Measurements from ENCODE around the gene AMPD3.

Gene AMPD3

DNA sequence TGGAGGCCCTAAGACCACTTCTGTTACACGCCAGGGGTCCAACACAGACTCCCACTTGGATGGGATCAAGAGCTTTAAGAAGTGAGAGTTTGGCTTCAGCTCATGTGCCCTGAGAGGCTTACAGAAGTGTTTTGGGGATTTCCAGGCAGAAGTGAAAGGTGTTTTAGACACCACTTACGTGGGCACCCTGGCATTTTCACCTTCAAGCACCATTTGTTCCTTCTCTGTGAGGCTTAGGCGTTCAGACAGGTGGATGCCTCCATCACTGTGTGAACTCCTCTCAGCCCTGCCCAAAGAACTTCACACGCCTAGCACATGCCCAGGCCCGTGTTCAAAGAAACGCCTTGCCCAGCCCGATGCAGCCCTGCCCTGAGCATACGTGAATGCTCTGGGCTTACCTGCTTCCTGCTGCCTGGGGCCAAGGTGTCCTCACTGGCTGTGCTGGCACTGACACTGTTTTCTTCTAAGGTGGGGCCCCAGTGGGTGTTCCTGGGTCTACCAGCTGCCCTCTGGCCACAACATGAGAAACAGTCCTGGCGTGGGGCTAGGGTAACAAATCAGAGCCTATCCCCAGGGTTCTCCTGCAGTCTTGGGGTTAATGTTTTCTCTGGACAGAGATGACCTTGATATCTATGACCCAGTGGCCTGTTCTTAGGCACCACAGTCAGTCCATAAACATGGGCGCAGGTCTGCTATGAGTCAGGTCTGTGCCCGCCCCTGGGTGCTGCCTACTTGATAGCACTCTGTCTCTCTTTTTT is 34.0 kb downstream of the AMPD3 start:
- no peak for DNase-seq

DNA sequence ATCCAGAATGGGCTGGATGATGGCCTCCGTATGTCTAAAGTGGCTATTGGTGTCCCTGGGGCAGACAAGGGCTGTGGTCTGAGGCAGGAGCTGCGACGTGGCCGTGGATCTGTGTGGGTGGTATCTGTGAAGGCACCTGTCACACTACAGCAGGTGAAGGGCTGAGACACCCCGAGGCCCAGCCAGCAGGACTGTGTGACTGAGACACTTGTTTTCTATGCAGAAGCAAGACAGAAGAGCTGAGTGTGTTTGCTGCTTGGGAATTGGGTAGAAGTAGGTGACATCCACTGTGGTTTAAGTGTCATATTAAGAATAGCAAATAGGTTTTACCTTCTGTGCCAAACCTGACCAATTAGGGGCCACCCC is 35.0 kb downstream of the AMPD3 start:
- DNase-seq = no peak

DNA sequence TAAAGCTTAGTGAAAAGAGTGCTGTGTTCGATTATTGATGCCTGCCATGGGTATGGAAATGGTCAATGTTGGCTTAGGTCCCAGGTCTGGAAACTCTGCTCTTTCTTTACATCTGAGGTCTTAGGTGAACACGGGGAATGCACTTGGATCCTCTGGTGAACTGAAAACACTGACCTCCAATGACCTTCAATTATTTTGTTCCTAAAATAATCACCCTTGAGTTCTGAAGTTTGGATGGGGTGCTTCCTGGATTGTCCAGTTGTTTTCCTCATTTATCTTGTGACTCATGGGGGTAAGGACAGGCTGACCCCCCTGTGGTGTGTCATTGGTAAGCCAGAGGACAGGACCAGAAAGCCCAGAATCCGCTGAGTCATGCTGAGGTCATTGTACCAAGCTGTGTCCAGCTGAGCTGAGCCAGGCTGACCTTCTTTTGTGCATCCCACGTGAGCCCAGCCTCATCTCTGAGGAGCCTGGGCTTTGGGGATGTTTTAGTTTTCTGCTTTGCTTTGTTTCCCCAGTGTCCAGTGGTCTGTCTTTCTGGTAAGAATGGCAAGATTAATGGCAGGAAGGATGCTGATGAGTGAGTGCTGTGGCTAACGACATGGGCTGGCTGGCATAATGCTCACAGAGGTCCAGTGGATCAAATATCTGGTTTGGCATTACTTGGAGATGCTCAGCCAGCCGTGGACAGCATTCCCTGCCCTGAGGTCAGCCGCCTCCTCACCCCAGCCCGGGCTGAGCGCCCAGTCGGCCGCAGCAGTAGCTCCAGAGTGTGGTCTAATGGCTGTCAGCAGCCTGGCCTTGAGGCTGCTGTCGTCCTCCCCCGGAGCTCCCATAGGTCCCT is 35.6 kb downstream of the AMPD3 start:
- DNase-seq = peak; percentile 73

DNA sequence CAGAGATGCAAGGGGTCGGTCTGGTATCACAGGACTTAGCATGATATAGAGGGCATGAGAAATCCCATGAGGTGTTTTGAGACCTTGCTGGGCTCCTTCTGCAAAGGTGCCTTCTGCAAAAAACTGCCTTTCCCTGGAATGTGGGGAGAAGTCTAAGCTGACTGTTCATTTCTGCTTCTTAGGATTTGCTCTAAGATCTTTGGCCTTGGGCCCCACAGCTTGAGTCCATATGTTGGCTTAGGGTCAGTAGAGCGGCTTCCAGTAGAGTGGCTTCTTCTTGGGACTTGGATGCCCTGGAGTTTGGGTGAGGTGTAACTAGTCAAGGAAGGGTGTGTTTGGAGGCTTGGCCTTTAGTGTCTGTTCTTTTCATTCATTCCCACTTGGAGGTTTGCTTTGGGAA is 37.0 kb downstream of the AMPD3 start:
- DNase-seq = no peak

DNA sequence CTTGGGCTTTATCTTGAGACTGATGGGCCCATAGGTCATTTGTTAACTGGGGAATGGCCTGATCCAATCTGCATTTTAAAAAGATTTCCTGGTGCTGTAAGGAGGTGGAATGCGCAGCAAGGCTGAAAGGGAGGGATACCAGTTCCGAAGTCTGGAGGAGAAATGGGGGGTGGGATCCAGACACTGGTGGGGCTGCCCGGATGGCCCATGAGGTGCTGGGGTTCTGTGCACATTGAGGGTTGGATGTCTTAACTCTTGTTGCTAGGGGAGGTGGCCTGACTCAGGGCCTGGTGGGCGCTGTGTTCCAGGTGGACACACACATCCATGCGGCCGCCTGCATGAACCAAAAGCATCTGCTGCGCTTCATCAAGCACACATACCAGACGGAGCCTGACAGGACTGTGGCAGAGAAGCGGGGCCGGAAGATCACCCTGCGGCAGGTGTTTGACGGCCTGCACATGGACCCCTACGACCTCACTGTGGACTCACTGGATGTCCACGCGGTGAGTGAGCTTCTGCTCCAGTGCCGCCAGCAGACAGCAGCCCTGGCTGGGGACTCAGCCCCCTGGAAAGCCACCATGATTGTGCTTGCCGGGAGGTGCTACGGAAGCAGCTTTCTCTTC is 38.1 kb downstream of the AMPD3 start:
- no peak for DNase-seq

DNA sequence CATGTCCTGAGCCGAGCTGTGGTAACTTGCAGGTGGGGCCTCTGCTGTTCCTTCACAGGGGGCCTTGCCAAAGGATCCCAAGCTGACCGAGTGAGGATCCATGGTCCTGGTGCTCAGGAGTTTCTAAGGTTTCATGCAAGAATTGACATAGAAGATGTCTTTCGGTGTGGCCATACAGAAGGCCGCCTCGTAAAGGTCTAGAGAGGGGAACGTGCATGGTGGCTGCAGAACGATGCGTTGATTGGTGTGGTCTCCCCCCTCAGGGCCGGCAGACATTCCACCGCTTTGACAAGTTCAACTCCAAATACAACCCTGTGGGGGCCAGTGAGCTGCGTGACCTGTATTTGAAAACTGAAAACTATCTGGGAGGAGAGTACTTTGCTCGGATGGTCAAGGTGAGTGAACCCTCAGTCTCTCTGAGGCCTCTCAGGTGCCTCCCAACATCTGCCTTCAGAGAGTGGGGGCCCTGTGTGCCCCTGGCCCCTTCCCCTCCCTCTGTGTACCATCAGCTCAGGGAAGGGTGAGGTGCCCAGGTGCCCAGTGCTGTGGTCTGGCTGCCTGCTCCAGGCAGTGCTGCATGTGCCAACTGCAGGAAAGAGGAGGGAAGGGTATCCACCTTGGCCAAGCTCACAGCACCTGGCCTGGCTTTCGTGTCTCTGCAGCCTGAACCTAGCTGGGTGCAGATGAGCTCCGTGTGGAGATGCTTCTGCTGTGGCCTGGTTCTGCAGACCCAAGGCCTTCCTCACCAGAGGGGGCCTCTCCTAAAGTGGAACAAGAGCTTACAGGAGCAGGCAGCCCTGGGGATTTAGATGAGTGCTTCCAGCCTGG is 39.8 kb downstream of the AMPD3 start:
- DNase-seq = no peak

DNA sequence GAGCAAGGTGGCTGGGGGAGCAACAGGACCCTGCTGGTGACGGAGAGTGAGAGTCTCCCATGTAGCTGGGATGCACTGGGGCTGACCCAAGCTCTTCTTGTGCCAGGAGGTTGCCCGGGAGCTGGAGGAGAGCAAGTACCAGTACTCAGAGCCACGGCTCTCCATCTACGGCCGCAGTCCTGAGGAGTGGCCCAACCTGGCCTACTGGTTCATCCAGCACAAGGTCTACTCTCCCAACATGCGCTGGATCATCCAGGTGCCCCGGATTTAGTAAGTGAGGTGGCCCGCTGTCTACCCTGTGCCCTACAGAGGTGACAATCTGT is 40.4 kb downstream of the AMPD3 start:
- no peak for DNase-seq

DNA sequence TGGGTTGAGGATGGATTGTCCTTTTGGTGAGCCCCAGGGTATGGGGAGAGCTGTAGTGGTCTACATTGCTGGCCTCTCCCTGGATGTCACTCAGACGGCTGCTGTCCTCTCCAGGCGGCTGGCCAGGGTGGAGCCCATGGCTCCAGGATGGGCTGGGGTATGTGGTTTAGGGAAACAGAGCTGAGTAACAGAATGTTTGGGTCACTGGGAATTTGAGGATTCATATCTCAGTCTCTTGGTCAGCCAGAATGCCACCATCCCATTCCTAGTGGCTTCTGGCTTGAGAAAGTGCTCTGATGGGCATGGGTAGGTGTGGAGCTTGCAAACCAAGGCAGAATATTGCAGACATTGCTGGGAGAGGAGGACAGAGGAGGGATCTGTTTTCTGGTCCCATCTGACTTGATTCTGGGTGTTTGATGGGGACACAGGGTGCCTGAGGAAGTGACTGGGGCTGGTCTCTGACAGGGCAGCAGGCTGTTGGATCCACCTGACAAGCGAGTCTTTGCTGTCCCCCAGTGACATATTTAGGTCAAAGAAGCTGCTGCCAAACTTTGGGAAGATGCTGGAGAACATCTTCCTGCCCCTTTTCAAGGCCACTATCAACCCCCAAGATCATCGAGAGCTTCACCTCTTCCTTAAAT is 41.4 kb downstream of the AMPD3 start:
- no peak for DNase-seq

DNA sequence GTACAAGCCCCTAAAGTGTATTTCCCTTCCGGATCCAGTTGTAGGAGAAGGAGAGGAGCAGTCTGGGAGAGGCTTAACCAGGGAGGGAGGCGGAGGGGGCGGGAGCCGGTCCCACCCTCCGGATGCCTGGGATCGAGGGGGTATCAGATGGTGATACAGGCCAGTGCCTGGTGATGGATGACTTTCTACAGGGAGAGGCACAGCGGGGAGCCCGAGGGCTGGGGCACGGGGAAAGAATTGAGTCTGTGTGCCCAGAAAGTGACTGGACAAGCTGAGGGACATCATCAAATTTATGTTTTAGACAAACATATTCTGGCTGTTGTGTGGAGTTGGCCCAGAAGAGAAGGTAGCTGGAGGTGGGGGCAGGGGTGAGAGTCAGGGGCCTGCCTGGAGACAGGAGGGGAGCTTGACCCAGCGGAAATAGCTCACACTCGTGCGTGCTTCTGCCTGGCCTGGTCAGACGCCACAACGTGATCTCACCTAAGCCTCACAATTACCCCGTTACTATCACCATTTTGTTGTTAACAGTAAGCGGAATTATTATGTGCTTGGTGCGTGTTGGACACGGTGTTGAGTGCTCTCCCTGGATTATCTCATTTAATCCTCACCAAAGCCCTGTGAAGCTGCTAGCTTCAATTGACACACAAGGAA is 42.4 kb downstream of the AMPD3 start:
- no peak for DNase-seq

DNA sequence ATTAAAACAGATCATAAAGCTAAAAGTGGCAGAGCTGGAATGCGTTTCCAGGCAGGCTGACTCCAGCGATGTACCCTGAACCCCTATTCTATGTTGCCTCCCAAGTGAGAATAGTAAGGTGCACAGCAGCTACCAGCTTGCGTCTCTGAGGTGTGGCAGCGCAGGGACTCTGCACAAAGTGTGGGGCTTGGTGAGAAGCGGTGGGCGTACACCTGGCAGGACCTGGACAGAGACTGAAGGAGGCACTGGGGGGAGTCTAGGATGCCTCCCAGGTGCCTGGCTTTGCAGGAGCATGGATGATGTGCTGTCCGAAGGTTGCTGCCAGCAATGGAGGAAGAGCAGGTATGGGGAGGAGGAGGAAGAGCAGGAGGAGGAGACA is 42.9 kb downstream of the AMPD3 start:
- no peak for DNase-seq

DNA sequence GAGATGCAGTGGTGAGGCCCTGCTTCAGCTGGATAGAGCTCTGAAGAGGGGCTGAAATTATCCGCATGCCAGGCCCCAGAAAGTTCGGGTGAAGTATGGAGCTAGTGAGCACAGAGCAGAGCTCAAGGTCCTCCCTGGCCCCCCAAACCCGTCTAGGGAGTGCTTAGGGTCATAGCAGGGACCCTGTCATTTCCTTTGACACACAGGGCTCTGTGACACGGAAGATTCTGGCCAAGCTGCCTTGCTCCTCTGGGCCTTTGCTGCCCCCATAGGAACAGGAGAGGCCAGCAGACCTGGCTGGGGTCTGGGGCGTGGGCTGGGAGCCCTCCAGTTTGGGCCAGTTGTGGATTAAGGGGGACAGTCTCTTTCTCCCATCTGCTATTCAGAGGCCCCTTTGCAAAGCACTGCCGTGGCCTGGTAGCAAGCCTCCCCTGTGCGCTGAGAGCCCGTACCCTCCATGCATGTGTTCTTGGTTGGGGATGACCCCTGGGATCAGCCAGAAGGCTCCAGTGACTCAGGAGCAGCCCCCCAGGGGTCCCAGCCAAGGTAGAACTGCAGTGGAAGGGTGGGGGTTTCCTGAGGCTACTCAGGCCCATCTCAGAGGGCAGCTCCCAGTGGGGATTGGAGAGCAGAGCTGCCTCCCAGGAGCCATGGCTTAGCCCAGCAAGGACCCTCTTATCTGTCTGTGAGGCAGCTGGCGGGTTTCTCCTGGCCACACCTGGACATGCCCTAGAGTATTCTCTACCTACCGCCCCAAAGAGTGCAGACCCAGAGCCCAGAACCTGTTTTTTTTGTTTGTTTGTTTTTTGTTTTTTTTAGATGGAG is 43.6 kb downstream of the AMPD3 start:
- DNase-seq = no peak

DNA sequence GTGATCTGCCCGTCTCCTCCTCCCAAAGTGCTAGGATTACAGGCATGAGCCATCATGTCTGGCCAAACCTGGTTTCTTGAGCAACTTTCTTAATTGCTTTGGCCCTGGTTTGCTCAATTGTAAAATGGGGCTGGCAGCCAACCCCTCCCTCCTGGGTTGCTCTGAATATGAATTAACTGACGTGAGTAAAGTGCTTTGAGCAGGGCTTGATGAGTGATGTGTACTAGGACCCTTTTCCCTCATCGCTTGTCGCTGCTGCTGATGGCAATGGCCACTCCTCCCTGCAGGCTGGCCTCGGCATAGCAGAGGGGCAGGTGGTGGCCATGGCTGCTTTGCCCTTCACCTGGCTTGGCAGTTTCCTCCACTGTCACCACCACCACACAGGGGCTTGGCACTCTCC is 44.4 kb downstream of the AMPD3 start:
- no peak for DNase-seq

DNA sequence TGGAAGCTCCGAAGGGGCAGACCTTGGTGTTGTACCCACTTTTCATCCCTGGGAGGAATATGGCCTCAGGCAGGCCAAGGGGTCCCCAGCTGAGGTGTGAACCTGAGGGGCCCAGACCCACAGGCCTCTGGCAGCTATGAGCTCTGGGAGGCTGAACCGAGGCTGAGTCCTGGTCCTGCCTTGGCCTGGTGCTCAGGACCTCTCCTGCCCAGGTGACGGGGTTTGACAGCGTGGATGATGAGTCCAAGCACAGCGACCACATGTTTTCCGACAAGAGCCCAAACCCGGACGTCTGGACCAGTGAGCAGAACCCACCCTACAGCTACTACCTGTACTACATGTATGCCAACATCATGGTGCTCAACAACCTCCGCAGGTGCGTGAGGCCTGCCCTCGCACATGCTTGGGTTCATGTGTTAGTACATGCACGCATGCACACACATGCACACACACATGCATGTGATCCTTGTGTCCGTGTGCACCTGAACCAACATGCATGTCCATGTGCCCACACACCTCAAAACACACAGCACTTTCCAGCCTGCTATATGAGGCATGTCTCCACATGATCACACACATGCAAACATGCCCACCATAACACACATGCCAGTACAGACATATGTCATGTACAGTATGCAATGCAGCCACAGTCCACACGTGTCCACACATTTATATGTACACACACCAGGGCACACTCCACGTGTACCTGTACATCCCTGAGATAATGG is 45.0 kb downstream of the AMPD3 start:
- no peak for DNase-seq

DNA sequence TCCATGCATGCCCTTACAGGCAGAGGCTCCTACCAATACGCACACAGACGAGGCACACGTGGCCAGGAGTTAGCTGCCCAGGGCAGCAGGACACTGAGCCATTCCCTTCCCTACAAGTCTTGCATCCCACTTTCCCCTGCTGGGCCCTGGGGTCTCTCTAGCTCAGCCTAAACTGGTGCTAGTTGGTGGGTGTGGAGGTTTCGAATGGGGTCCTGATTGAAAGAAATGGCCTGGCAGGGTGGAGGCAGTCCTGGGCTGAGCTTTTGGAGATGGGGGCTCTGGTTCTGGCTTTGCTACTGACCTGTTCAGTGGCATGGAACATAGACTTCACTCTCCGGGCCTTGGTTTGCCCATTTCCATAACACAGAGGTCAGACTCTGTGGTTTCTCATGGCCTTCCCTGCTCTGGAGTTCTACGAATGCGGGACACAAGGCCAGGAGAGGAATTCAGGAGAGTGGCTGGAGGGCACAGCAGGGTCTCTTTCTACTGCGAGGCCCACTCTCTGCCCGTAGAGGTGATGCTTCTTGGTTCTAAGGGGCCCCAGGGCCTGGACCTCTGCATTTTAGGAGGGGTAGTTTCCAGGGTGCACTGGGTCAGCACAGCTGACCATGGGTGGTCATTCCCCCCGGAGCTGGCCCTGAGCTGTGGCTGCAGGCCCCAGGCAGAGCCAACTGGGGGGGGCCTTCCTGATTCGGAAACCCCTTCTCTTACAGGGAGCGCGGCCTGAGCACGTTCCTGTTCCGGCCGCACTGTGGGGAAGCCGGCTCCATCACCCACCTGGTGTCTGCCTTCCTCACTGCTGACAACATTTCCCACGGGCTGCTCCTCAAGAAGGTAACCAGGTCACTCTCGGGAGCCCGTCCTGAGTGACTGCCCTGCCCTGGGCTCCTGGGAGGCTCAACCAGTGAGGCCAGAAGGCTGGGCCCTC is 46.0 kb downstream of the AMPD3 start:
- DNase-seq = no peak

DNA sequence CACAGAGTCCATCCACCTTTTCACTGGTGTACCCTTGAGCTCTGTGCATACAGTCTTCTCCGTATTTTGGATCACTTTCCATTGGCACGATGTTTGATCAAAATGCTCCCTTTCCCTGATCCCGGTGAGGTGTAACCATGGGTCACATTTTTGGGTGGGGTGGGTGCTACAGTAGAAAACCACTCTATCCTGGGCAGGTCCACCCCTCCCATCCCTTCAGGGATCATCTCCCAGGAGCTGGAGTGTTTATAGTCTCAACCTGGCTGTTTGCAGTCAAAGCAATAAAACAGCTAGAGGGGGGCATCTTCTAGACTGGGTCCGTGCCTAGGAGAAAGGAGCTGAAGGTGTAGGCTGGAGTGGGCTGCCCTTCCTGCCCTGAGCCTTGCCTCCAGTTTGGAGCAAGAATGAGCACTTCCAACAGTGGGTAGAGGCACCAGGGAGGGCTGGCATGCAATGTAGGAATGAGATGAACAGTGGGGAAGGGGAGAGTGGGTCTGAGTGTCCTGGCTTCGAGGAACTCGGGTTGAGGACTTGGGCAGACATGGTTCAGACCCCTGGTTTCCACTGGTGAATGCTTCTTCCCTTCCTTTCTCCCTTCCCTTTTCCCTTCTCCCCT is 47.1 kb downstream of the AMPD3 start:
- no peak for DNase-seq

DNA sequence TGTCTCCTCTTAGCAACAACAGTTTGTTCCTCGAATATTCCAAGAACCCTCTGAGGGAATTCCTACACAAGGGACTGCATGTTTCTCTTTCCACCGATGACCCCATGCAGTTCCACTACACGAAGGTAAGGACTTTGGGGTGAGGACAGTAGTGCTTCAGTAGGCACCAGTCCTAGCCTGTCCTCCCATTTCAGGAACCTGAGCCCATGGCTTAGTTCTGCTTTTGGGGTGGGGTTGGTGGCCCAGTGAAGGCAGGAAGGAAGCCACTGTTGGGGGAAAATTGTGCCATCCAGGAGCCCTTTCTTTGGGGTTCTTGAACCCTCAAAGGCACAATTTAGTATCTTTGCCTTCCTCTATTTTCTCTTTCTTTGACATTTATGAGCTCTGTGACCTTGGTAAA is 47.7 kb downstream of the AMPD3 start:
- no peak for DNase-seq

DNA sequence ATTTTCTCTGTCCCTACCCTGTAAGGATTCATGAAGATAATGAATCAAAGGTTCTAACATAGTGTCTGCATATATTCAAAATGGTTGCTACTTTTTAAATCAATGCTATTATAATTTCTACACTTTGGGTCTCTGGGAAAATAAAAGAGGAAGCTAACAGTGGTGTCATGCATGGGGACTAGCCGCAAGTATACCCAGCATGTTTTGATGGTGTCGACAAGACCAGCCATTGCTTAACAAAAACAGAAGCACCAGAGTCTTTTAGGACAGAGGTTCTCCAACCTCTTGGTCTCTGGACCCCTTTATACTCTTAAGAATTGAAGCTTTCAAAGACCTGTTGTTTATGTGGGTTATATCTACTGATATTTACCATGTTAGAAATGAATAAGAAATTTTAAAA is 48.2 kb downstream of the AMPD3 start:
- no peak for DNase-seq

DNA sequence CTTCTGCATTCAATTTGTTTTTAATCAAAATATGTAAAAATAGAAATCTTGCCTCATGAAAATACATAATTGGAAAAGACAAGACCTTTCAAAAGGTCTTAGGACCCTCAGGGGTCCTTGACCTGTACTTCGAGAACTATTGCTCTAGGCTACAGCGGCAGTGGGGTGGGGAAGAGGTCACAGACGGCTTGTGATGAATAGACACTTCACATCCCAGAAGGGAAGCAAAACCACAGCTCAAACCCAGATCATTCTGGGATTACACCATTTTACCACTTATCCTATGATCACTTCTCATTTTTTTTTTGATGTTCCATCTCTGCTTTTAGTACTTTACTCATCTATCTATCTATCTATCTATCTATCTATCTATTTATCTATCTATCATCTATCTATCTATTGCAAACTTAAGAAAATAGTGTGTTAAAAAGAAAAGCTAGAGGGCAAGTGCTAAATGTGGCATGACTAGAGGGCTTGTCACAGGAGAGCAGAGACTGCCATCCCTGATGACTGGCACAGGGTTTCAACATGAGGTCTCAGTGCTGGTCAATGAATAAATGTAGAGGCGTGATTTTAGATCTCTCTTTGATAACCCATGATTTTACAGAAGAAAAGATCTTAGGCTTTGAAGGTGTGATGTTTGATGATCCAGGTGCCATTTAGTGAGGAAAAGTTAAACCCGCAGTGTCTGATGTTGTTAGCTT is 48.9 kb downstream of the AMPD3 start:
- DNase-seq = no peak

Measured in fibroblast of skin of right quadriceps (primary cell).